Glutamatergic neuron (in vitro differentiated cells): ENCODE results near the gene CTBP1. TPM values are rescaled to one million over a fixed set of nuclear protein-coding genes. Genes with fewer than 3 reads are reported as not detected.
A peak's percentile ranks its signal among the peaks of the same experiment; 100 is the strongest.

ENCODE experiments used
- DNase-seq: peaks from one replicate; pipeline ENCODE4 v3.0.0; 2022
- H3K27ac Mint-ChIP-seq: one replicate; pipeline ENCODE4 v1.8.0; 2020; ENCODE audit warnings: mild to moderate bottlenecking, mixed read lengths, inconsistent platforms; ENCODE audit not compliant: unreplicated experiment
- H3K27me3 Mint-ChIP-seq: one replicate; pipeline ENCODE4 v1.8.0; 2020; ENCODE audit warnings: mild to moderate bottlenecking, moderate library complexity, mixed read lengths, inconsistent platforms; ENCODE audit not compliant: unreplicated experiment
- H3K36me3 Mint-ChIP-seq: one replicate; pipeline ENCODE4 v1.8.0; 2020; ENCODE audit warnings: mild to moderate bottlenecking, mixed read lengths, inconsistent platforms; ENCODE audit not compliant: unreplicated experiment
- H3K4me1 Mint-ChIP-seq: one replicate; pipeline ENCODE4 v1.8.0; 2020; ENCODE audit warnings: mild to moderate bottlenecking, low read depth, mixed read lengths, inconsistent platforms; ENCODE audit not compliant: unreplicated experiment
- H3K4me3 Mint-ChIP-seq: one replicate; pipeline ENCODE4 v1.8.0; 2020; ENCODE audit warnings: mild to moderate bottlenecking, mixed read lengths, inconsistent platforms; ENCODE audit not compliant: unreplicated experiment
- H3K9me3 Mint-ChIP-seq: one replicate; pipeline ENCODE4 v1.8.0; 2020; ENCODE audit warnings: mild to moderate bottlenecking, moderate library complexity, mixed read lengths, inconsistent platforms; ENCODE audit not compliant: unreplicated experiment
- total RNA-seq: library from RNA; stranded (reverse); fragmentation: NEBNext Ultra II Directional; extraction: Animal tissue kit (Norgen Biotek cat#: 25700); gene quantifications from one replicate; pipeline ENCODE4 v1.2.1, GENCODE V29; 2021; ENCODE audit not compliant: unreplicated experiment
- TF ChIP-seq, protein P1 (sequence below): fragments of 200-600 bp; sonication (generic); IDR thresholded peaks from one replicate; pipeline ENCODE4 v1.5.0; 2021; ENCODE audit not compliant: partially characterized antibody, unreplicated experiment

CTBP1 gene
- total RNA-seq, 1 donor from 2014 or later, result 302 TPM

GRCh38 chr4:1227816-1228215 lies 21.1 kb downstream of the CTBP1 start:
- Mint-ChIP-seq H3K9me3 (peaks cover 9% of the 10 kb centered on the region), H3K4me1 (peaks cover 4% of the 10 kb centered on the region), H3K27me3 (peaks cover 14% of the 10 kb centered on the region), H3K27ac (no peak overlapping the region), H3K36me3 (peaks cover 9% of the 10 kb centered on the region), H3K4me3 (no peak overlapping the region)
- DNase-seq, result no peak
- TF ChIP-seq, protein P1, sequence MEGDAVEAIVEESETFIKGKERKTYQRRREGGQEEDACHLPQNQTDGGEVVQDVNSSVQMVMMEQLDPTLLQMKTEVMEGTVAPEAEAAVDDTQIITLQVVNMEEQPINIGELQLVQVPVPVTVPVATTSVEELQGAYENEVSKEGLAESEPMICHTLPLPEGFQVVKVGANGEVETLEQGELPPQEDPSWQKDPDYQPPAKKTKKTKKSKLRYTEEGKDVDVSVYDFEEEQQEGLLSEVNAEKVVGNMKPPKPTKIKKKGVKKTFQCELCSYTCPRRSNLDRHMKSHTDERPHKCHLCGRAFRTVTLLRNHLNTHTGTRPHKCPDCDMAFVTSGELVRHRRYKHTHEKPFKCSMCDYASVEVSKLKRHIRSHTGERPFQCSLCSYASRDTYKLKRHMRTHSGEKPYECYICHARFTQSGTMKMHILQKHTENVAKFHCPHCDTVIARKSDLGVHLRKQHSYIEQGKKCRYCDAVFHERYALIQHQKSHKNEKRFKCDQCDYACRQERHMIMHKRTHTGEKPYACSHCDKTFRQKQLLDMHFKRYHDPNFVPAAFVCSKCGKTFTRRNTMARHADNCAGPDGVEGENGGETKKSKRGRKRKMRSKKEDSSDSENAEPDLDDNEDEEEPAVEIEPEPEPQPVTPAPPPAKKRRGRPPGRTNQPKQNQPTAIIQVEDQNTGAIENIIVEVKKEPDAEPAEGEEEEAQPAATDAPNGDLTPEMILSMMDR, result no peak

DNA sequence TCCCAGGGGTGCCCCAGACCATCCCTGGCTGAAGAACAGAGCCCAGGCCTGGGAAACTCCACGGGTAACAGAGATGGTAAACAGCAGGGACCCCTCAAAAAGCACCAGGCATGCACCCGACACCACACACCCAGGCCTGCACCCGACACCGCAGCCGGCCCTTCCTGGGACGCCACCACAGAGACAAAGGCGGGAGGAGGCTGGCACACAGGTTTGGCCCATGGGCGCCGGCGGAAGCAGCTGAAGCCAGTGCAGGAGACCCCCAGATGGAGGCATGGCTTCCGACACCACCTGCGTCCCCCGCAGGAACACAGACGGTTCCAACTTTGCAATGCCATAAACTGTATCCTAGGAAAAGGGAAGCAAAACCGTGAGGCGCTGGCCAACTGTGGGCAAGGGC lies 22.3 kb downstream of the CTBP1 start:
- DNase-seq, result no peak
- H3K9me3 Mint-ChIP-seq, result peaks cover 9% of the 10 kb centered on the region
- H3K4me3 Mint-ChIP-seq, result no peak overlapping the region
- H3K27me3 Mint-ChIP-seq, result peaks cover 16% of the 10 kb centered on the region
- peaks cover 4% of the 10 kb centered on the region for H3K4me1 Mint-ChIP-seq
- H3K27ac Mint-ChIP-seq, result peak overlapping the region; percentile 55
- TF ChIP-seq, protein P1, result no peak
- peaks cover 11% of the 10 kb centered on the region for H3K36me3 Mint-ChIP-seq

GRCh38 chr4:1226144-1226481 lies 22.8 kb downstream of the CTBP1 start:
- peaks cover 6% of the 10 kb centered on the region for H3K4me1 Mint-ChIP-seq
- TF ChIP-seq, protein P1, result no peak
- peaks cover 16% of the 10 kb centered on the region for H3K36me3 Mint-ChIP-seq
- DNase-seq, result no peak
- H3K9me3 Mint-ChIP-seq, result peaks cover 12% of the 10 kb centered on the region
- peak overlapping the region; percentile 28 for H3K27ac Mint-ChIP-seq
- H3K4me3 Mint-ChIP-seq, result no peak overlapping the region
- peaks cover 20% of the 10 kb centered on the region for H3K27me3 Mint-ChIP-seq

- peaks cover 12% of the 10 kb centered on the region for H3K9me3 Mint-ChIP-seq
- H3K4me3 Mint-ChIP-seq, result no peak overlapping the region
- no peak for DNase-seq
- peaks cover 20% of the 10 kb centered on the region for H3K27me3 Mint-ChIP-seq
- peaks cover 6% of the 10 kb centered on the region for H3K4me1 Mint-ChIP-seq
- H3K36me3 Mint-ChIP-seq, result peaks cover 18% of the 10 kb centered on the region
- TF ChIP-seq, protein P1, result no peak
- H3K27ac Mint-ChIP-seq, result no peak overlapping the region
Measured at GRCh38 chr4:1225272-1226143, 23.4 kb downstream of the CTBP1 start.
